Measurements from ENCODE around the gene LIN54.

- TF ChIP-seq ZNF274 (IDR thresholded peaks at IDR 0.05; ENCODE audit: low read depth, low read length): no peak
- TF ChIP-seq SUZ12 (IDR thresholded peaks at IDR 0.05; ENCODE audit: extremely low read depth, insufficient read depth, insufficient read length): no peak
Measured at GRCh38 chr4:82994834-82995233, 15.8 kb downstream of the LIN54 start.
